Adrenal gland (tissue), 5 donors: ENCODE data around the gene RBM48.

Source experiments
- POLR2A ChIP-seq, 2 donors: fragments of 450-650 bp; IDR thresholded peaks; one replicate each; pipeline ENCODE4 v1.6.1; 2017; ENCODE audit warnings: antibody characterized with exemption in 2 of 2, mild to moderate bottlenecking in 2 of 2, moderate library complexity in 1 of 2
- TF ChIP-seq, protein P1 (sequence below), 6 experiments: fragments of 450-650 bp in 4 of 6; fragments of 200-600 bp in 2 of 6; sonication (generic) in 1 of 6; IDR thresholded peaks; 1 replicate in 5 of 6; 2 replicates in 1 of 6; pipeline versions ENCODE4 v1.5.1 to v1.8.0; 2016 to 2021; ENCODE audit warnings: antibody characterized with exemption in 6 of 6, mild to moderate bottlenecking in 2 of 6, moderate library complexity in 1 of 6
- donor health status: DM: no; HTN: no; CAD: no.

DNA sequence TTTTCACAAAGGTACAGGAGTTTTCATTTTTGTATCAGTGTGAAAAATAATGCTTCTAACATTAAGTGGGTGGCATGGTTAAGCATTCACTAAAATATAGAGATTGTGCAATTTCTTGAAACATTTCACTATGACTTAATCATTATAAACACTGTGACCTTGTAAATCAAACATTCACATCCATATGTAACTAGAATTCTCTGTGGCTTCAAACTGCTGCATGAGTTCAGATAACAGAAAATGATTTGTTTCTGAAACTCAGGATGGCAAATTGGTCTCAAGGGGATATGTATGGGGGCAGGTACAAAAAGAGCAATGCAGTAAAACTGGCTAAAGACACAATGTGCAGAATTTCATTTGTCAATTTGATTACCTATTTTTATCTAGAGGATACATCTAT is 57.8 kb downstream of the RBM48 start:
- TF ChIP-seq POLR2A (IDR thresholded peaks at IDR 0.05): no peak
- TF ChIP-seq, protein P1, sequence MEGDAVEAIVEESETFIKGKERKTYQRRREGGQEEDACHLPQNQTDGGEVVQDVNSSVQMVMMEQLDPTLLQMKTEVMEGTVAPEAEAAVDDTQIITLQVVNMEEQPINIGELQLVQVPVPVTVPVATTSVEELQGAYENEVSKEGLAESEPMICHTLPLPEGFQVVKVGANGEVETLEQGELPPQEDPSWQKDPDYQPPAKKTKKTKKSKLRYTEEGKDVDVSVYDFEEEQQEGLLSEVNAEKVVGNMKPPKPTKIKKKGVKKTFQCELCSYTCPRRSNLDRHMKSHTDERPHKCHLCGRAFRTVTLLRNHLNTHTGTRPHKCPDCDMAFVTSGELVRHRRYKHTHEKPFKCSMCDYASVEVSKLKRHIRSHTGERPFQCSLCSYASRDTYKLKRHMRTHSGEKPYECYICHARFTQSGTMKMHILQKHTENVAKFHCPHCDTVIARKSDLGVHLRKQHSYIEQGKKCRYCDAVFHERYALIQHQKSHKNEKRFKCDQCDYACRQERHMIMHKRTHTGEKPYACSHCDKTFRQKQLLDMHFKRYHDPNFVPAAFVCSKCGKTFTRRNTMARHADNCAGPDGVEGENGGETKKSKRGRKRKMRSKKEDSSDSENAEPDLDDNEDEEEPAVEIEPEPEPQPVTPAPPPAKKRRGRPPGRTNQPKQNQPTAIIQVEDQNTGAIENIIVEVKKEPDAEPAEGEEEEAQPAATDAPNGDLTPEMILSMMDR (IDR thresholded peaks at IDR 0.05): no peak
